Right atrium auricular region (tissue), 2 donors: Measurements from ENCODE around the gene RUVBL2. TPM values are rescaled to one million over a fixed set of nuclear protein-coding genes. Genes with fewer than 3 reads are reported as not detected.
"Not testable (repeated sequence)": the region's sequence is repeated elsewhere in the genome, so short reads cannot be mapped to it uniquely, and the experiment has no call there.

Experiments
- DNase-seq: peaks from one replicate; pipeline ENCODE4 v3.0.0-alpha.2; 2019; ENCODE audit warnings: low spot score
- H3K27ac ChIP-seq, 2 donors: fragments of 200-600 bp; sonication (generic); 1 replicate in 1 of 2; 2 replicates in 1 of 2; pipeline ENCODE4 v1.5.1; 2016 to 2019
- H3K27me3 ChIP-seq, 2 donors: fragments of 200-600 bp; sonication (generic); one replicate each; pipeline versions ENCODE4 v1.5.1 to v1.6.0; 2017 to 2019
- H3K36me3 ChIP-seq: fragments of 200-600 bp; sonication (generic); one replicate; pipeline ENCODE4 v1.5.1; 2016
- H3K4me1 ChIP-seq, 2 donors: fragments of 200-600 bp; sonication (generic); one replicate each; pipeline versions ENCODE4 v1.5.1 to v1.6.0; 2017 to 2019
- H3K4me3 ChIP-seq, 2 donors: fragments of 200-600 bp; sonication (generic); 1 replicate in 1 of 2; 2 replicates in 1 of 2; pipeline ENCODE4 v1.5.1; 2017 to 2019; ENCODE audit warnings: mild to moderate bottlenecking in 1 of 2, moderate library complexity in 1 of 2
- H3K9me3 ChIP-seq, 2 donors: fragments of 200-600 bp; sonication (generic); one replicate each; pipeline ENCODE4 v1.5.1; 2019
- CTCF ChIP-seq, 2 donors: fragments of 200-600 bp; sonication (generic); IDR thresholded peaks; one replicate each; pipeline ENCODE4 v1.5.1; 2019; ENCODE audit warnings: antibody characterized with exemption in 2 of 2
- total RNA-seq, 2 donors: library from RNA; depleted of rRNA; stranded (reverse); fragments of >200 nt; gene quantifications; one replicate each; pipeline ENCODE4 v1.1.0, GENCODE V29; 2016

Gene RUVBL2
- total RNA-seq, 2 donors from 2014 or later = 49.1 to 87.7 TPM

GRCh38 chr19:49031642-49032301 is 38.1 kb downstream of the RUVBL2 start, which contains the start of gene CGB2:
TSS of gene CGB2 (plus strand) at chr19:49031890. CDS start at chr19:49032096, 206 bp downstream.
- not testable (repeated sequence) for H3K4me3 ChIP-seq, H3K4me1 ChIP-seq, H3K36me3 ChIP-seq, H3K9me3 ChIP-seq, H3K27ac ChIP-seq, DNase-seq, H3K27me3 ChIP-seq
- peak in 1 of 2 donors; percentile 31 for TF ChIP-seq CTCF (IDR thresholded peaks at IDR 0.05)

- not testable (repeated sequence) for H3K4me3 ChIP-seq, H3K9me3 ChIP-seq, H3K4me1 ChIP-seq, H3K36me3 ChIP-seq, DNase-seq, H3K27ac ChIP-seq, H3K27me3 ChIP-seq
- TF ChIP-seq CTCF (IDR thresholded peaks at IDR 0.05) = peak in 1 of 2 donors; percentile 30
Observed at GRCh38 chr19:49036815-49037214, 43.1 kb downstream of the RUVBL2 start, which contains the start of gene CGB1. TSS of gene CGB1 (minus strand) at chr19:49036895. CDS start at chr19:49036711, 184 bp downstream.

GRCh38 chr19:49038111-49038510 is 44.4 kb downstream of the RUVBL2 start:
- not testable (repeated sequence) for H3K36me3 ChIP-seq, H3K9me3 ChIP-seq, H3K27ac ChIP-seq, H3K27me3 ChIP-seq, H3K4me3 ChIP-seq, DNase-seq, H3K4me1 ChIP-seq

GRCh38 chr19:49038557-49039276 is 45.0 kb downstream of the RUVBL2 start:
- not testable (repeated sequence) for DNase-seq, H3K27me3 ChIP-seq, H3K27ac ChIP-seq, H3K9me3 ChIP-seq, H3K4me1 ChIP-seq, H3K4me3 ChIP-seq, H3K36me3 ChIP-seq

- H3K27ac ChIP-seq, DNase-seq, H3K4me1 ChIP-seq, H3K9me3 ChIP-seq, H3K27me3 ChIP-seq, H3K4me3 ChIP-seq, H3K36me3 ChIP-seq: not testable (repeated sequence)
Observed at GRCh38 chr19:49039736-49040135, 46.0 kb downstream of the RUVBL2 start.

GRCh38 chr19:49042177-49042576 is 48.5 kb downstream of the RUVBL2 start:
- Histone ChIP-seq H3K9me3 (no peaks in the 10 kb centered on the region), H3K4me3 (no peak overlapping the region), H3K4me1 (no peaks in the 10 kb centered on the region), H3K36me3 (no peaks in the 10 kb centered on the region), H3K27ac (no peak overlapping the region), H3K27me3 (no peaks in the 10 kb centered on the region)
- no peak for TF ChIP-seq CTCF (IDR thresholded peaks at IDR 0.05)
- DNase-seq = no peak

DNA sequence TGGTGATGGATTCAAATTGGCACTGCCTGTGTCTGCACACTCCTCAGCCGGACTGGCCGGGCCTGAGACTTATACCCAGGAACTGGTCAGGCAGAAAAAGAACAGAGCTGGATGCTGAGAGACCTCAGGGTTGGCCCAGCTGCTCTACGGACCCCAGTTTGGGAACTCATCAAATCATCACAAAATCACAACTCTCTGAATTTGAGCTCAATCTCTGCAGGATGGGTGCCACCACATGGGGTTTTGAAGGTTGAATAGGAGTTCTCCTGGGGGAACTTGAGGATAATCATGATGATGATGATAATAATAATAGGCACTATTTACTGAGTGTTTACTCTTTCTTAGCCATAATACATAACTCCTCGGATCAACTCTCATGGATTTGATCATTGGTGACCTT is 49.0 kb downstream of the RUVBL2 start:
- not testable (repeated sequence) for H3K4me3 ChIP-seq, H3K9me3 ChIP-seq, H3K4me1 ChIP-seq, H3K27me3 ChIP-seq, DNase-seq, H3K27ac ChIP-seq, H3K36me3 ChIP-seq

DNA sequence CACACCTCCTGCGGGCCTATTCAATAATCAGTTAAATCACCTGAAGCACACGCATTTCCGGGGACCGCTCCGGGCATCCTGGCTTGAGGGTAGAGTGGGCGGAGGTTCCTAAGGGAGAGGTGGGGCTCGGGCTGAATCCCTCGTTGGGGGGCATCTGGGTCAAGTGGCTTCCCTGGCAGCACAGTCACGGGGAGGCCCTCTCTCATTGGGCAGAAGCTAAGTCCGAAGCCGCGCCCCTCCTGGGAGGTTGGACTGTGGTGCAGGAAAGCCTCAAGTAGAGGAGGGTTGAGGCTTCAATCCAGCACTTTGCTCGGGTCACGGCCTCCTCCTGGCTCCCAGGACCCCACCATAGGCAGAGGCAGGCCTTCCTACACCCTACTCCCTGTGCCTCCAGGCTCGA is 49.9 kb downstream of the RUVBL2 start, which contains the start of gene CGB5:
Gene CGB5, plus strand, starts transcription at position 301 of the 400 bp plus-strand sequence. CDS start 362 bp downstream, outside the sequence.
- not testable (repeated sequence) for H3K9me3 ChIP-seq, DNase-seq, H3K4me1 ChIP-seq, H3K36me3 ChIP-seq, H3K27me3 ChIP-seq, H3K4me3 ChIP-seq, H3K27ac ChIP-seq

DNA sequence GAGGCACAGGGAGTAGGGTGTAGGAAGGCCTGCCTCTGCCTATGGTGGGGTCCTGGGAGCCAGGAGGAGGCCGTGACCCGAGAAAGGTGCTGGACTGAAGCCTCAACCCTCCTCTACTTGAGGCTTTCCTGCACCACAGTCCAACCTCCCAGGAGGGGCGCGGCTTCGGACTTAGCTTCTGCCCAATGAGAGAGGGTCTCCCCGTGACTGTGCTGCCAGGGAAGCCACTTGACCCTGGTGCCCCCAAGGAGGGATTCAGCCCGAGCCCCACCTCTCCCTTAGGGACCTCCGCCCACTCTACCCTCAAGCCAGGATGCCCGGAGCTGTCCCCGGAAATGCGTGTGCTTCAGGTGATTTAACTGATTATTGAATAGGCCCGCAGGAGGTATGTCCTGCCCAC is 55.3 kb downstream of the RUVBL2 start, which contains the start of gene CGB8:
Gene CGB8, minus strand, starts transcription at position 101 of the 400 bp plus-strand sequence. CDS start 372 bp downstream, outside the sequence.
- H3K27ac ChIP-seq, H3K27me3 ChIP-seq, DNase-seq, H3K4me3 ChIP-seq, H3K4me1 ChIP-seq, H3K9me3 ChIP-seq, H3K36me3 ChIP-seq: not testable (repeated sequence)

DNA sequence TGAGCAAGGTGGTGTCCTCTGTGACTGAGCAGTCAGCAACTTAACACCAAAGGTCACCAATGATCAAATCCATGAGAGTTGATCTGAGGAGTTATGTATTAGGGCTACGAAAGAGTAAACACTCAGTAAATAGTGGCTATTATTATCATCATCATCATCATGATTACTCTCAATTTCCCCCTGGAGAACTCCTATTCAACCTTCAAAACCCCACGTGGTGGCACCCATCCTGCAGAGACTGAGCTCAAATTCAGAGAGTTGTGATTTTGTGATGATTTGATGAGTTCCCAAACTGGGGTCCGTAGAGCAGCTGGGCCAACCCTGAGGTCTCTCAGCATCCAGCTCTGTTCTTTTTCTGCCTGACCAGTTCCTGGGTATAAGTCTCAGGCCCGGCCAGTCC is 56.1 kb downstream of the RUVBL2 start:
- H3K4me3 ChIP-seq, H3K27ac ChIP-seq, H3K9me3 ChIP-seq, DNase-seq, H3K4me1 ChIP-seq, H3K36me3 ChIP-seq, H3K27me3 ChIP-seq: not testable (repeated sequence)

- not testable (repeated sequence) for H3K4me3 ChIP-seq, H3K27ac ChIP-seq, DNase-seq, H3K36me3 ChIP-seq, H3K4me1 ChIP-seq, H3K9me3 ChIP-seq, H3K27me3 ChIP-seq
Observed at GRCh38 chr19:49050376-49051033, 56.8 kb downstream of the RUVBL2 start.
